NCI-H748 (cell line): ENCODE data around the gene GPAT3.
A peak's percentile ranks its signal among the peaks of the same experiment; 100 is the strongest.
"Not testable (repeated sequence)": the region's sequence is repeated elsewhere in the genome, so short reads cannot be mapped to it uniquely, and the experiment has no call there.

Source experiments
- DNase-seq: peaks from one replicate; lab custom pipeline; 2025; ENCODE audit not compliant: unreplicated experiment; lab: John Stamatoyannopoulos, UW

Gene GPAT3

GRCh38 chr4:83535520-83536361 is at the start of gene GPAT3:
Gene GPAT3, plus strand, starts transcription at chr4:83536108. Its CDS starts 515 bp downstream, at chr4:83536623.
- DNase-seq: peak; percentile 67

- DNase-seq: no peak
Measured at GRCh38 chr4:83486457-83487129, 49.3 kb upstream of the GPAT3 start.

- DNase-seq: no peak
Measured at GRCh38 chr4:83489711-83490326, 46.1 kb upstream of the GPAT3 start.

DNA sequence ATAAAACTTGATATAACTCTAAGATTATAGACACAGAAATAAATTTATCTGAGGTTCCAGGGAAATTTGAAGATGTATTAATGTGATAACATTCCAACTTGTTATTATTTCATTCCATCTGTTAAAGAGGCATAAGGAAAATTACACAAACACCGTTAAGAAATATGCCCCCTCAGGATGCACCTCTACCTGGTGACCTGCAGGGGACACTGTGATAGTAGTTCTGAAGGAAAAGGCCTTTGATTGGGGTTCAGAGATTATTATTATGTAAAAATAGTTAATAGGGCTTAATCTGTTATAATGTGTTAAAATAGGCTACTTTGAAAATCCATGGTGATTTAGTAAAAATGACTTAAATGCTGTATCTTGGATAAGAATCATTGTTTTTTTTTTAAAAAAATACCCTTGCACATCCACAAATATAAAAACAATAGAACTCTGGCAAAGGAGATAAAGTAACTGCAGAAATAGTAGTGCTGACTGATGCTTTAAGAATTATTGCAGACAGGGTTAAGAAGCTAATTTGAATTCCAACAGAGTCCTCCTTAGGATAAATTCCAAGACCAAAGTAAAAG is 44.9 kb upstream of the GPAT3 start:
- DNase-seq: peak; percentile 22

- DNase-seq: not testable (repeated sequence)
Measured at GRCh38 chr4:83496085-83496917, 39.6 kb upstream of the GPAT3 start.

- DNase-seq: no peak
Measured at GRCh38 chr4:83498187-83498586, 37.7 kb upstream of the GPAT3 start.

DNA sequence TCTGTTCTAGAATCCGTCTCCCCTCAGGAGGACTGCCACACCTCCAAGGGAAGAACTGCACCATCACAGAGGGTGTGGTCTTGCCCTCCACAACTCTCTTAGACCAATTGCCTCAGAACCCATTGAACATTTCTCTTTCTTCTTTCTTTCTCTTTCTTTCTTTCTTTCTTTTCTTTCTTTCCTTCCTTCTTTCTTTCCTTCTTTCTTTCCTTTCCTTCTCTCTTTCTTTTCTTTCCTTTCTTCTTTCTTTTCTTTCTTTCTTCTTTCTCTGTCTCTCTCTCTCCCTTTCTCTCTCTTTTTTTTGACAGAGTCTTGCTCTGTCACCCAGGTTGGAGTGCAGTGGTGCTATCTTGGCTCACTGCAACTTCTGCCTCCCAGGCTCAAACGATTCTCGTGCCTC is 34.2 kb upstream of the GPAT3 start:
- not testable (repeated sequence) for DNase-seq

DNA sequence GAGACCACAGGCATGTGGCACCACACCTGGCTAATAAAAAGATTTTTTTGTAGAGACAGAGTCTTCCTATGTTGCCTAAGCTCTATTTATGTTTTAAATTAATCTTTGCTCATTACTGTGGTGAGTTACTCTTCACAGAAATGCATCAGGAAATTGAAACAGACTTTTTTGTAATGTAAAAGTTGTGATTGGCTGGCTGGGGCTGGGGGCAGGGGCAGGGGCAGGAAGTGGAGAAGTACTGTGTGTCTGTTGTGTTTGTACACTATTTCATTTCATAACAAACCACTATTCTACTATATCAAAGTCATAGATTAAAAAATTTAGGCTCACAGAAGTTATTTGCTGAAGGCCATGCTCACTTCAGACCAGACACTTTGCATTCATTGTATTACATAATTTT is 31.9 kb upstream of the GPAT3 start:
- DNase-seq: no peak

DNA sequence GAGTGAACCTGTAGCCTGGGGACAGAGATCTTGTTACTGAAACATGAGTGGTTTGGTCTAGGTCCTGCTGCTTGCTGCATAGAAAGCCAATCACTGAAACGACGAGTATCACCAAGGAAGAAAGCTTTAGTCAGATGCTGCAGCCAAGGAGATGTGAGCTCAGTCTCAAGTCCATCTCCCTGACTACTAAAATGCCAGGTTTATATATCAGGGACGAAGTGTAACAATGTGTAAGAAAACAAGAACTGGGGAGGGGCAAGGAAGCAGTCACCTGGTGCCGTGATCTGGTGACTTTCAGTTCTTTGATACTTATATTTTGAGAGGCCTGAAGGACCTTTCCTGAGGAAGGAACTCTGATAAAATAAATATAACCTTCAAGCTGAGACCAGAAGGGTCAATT is 31.4 kb upstream of the GPAT3 start:
- no peak for DNase-seq

- DNase-seq: no peak
Measured at GRCh38 chr4:83504996-83505395, 30.9 kb upstream of the GPAT3 start.

GRCh38 chr4:83509156-83509585 is 26.7 kb upstream of the GPAT3 start:
- peak; percentile 48 for DNase-seq

- DNase-seq: no peak
Measured at GRCh38 chr4:83510442-83510841, 25.5 kb upstream of the GPAT3 start.

DNA sequence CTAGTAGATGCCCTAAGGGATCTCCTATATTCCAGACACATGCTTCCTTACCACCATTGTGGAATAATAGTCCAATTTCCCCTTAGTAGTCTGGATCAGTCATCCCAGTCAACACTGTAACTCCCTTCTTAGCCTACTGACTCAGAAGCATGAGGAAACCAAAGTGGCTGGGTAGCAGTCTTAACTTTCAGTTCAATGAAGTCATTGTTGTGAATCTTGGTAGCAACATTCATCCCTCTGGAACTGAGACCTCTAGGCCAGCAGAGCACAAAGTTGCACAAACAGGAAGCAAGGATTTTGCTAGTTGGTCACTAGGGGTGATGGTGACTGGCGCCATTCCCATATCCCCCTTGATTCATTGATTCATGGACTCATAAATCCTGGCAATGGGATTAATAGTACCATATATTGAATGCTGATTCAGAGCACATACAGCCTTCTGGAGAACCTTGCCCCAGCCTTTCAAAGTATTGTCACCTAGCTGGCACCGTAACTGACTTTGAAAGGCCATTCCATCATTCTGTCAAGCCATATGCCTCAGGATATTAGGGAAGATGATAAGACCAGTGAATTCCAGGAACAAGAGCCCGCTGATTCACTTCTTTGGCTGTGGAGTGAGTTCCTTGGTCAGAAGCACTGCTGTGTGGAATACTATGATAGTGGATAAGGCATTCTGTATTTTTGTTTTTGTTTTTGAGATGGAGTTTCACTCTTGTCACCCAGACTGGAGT is 19.7 kb upstream of the GPAT3 start:
- DNase-seq: no peak

DNA sequence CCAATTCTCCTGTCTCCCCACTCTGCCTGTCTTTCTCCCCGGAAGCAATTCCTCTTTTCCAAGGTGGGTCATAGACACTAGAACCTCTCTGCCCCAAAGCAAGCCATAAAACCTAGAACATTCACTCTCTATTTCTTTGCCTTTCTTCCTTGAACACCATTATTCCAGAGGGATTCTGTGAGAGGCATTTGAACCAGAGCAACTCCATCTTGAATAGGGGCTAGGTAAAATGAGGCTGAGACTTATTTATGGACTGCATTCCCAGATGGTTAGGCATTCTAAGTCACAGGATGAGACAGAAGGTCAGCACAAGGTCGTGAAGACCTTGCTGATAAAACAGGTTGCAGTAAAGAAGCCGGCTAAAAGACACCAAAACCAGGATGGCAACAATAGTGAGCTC is 13.7 kb upstream of the GPAT3 start:
- no peak for DNase-seq

- DNase-seq: no peak
Measured at GRCh38 chr4:83527671-83528070, 8.2 kb upstream of the GPAT3 start.

DNA sequence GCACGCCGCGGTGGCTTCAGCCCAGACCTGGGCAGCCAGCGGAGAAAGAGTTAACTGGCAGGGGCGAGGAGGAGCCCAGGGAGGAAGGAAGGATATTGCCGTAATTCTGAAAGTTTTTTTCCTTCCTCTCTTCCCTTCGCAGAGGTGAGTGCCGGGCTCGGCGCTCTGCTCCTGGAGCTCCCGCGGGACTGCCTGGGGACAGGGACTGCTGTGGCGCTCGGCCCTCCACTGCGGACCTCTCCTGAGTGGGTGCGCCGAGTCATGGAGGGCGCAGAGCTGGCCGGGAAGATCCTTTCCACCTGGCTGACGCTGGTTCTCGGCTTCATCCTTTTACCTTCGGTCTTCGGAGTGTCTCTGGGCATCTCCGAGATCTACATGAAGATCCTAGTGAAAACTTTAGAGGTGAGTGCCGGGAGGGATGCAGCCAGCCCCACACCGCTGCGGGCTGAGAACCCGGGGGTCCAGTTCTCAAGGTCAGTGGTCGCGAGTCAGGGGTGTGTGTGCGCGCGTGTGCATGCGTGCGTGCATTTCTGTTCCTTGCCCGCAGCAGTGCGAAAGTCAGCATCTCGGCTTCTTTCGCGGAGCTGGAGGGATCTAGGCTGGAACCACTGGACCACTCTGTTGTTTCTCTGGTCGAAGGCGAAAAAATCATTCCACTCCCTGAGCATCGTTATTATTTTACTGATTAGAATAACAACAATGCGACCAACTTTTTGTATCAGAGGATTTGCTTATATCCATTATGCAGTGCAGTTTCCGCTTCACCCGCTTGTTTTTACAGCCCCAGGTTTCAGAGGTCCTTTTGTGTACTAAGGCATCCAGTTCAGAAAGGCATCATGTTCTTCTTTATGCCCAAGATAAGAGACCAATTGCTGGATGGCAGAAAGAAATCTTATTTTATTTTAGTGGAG is 709 bp downstream of the GPAT3 start:
- peak; percentile 48 for DNase-seq

GRCh38 chr4:83542225-83542624 is 6.3 kb downstream of the GPAT3 start:
- no peak for DNase-seq

DNA sequence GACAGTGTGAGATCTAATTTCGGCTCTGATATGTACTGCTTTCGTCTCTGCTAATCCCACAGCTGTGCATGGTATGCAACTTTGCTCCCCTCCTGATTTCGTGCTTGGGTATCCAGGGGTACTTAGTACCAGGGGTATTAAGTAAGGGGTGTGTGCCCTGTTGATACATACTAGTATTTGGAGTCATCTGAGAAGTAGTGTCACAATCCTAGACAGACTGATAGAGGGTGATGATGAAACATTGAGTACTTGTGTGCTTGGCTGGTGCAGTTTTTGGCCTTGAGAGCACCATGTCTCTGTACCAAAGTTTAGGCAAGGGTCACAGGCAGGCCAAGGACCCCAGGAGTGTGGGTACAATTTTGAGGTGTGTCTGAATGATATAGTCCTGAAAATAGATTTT is 10.9 kb downstream of the GPAT3 start:
- DNase-seq: no peak
